H1 (cell line): Measurements from ENCODE around the gene IFNL3. TPM values are rescaled to one million over a fixed set of nuclear protein-coding genes. Genes with fewer than 3 reads are reported as not detected.

ENCODE experiments used
- CTCF ChIA-PET: fragments of 300-600 bp; sonication (Branson Sonifier 250); formaldehyde crosslinking; loops from one replicate; lab custom pipeline; 2021; ENCODE audit not compliant: partially characterized antibody; lab: Charles Lee
- POLR2A ChIA-PET: fragments of 300-600 bp; sonication (Branson Sonifier 250); formaldehyde crosslinking; loops from one replicate; lab custom pipeline; 2021; ENCODE audit warnings: inconsistent platforms; ENCODE audit not compliant: partially characterized antibody; lab: Charles Lee
- DNase-seq, 2 experiments: peaks; one replicate each; pipeline versions ENCODE4 v3.0.0 to v3.0.0-alpha.2; 2010 to 2022; ENCODE audit warnings: low spot score in 2 of 2, low read depth in 1 of 2, mixed read lengths in 1 of 2
- FAIRE-seq: peaks from 2 replicates; lab custom pipeline; 2011; peaks lifted over from hg19 to GRCh38; lab: Jason Lieb, UNC
- H2AFZ ChIP-seq: 2 replicates; pipeline ENCODE4 v1.8.1; 2012; ENCODE audit warnings: low read length, inconsistent platforms
- H2AK5ac ChIP-seq: 2 replicates; pipeline ENCODE4 v1.6.1; 2013; ENCODE audit warnings: low read depth, low read length
- H2BK120ac ChIP-seq: replicated peaks from 2 replicates; pipeline ENCODE3; 2013; ENCODE audit warnings: low read depth, low read length, inconsistent platforms
- H2BK12ac ChIP-seq: 2 replicates; pipeline ENCODE4 v1.6.1; 2013; ENCODE audit warnings: low read depth, low read length
- H2BK15ac ChIP-seq: 2 replicates; pipeline ENCODE4 v1.6.1; 2013; ENCODE audit warnings: low read length
- H2BK20ac ChIP-seq: 2 replicates; pipeline ENCODE4 v1.6.1; 2013; ENCODE audit warnings: low read length
- H2BK5ac ChIP-seq: 2 replicates; pipeline ENCODE4 v1.6.1; 2013; ENCODE audit warnings: low read depth, low read length
- H3K14ac ChIP-seq: 2 replicates; pipeline ENCODE4 v1.6.1; 2013; ENCODE audit warnings: inconsistent platforms; ENCODE audit not compliant: insufficient read length
- H3K18ac ChIP-seq: 2 replicates; pipeline ENCODE4 v1.6.1; 2013; ENCODE audit warnings: low read length; ENCODE audit errors: extremely low read depth
- H3K23ac ChIP-seq: 2 replicates; pipeline ENCODE4 v1.6.1; 2013; ENCODE audit warnings: inconsistent platforms; ENCODE audit not compliant: insufficient read length
- H3K23me2 ChIP-seq: 2 replicates; pipeline ENCODE4 v1.6.1; 2013; ENCODE audit warnings: low read depth, low read length
- H3K27ac ChIP-seq: 2 replicates; pipeline ENCODE4 v1.6.1; 2011; ENCODE audit warnings: low read depth, low read length, inconsistent platforms
- H3K27me3 ChIP-seq, 4 experiments: replicated peaks in 1 of 4; 1 replicate in 1 of 4; 2 replicates in 3 of 4; pipeline versions ENCODE4 v1.6.1 to v1.8.1; 2011 to 2013; ENCODE audit warnings: low read length in 3 of 4, mild to moderate bottlenecking in 3 of 4, inconsistent platforms in 2 of 4, mixed read lengths in 2 of 4, moderate library complexity in 1 of 4; ENCODE audit not compliant: control insufficient read depth in 3 of 4, insufficient read depth in 3 of 4; ENCODE audit errors: extremely low read depth in 1 of 4
- H3K36me3 ChIP-seq, 4 experiments: 2 replicates each; pipeline versions ENCODE4 v1.6.1 to v1.8.1; 2011 to 2013; ENCODE audit warnings: mild to moderate bottlenecking in 4 of 4, low read length in 3 of 4, moderate library complexity in 2 of 4, control low read depth in 1 of 4, inconsistent platforms in 1 of 4; ENCODE audit not compliant: insufficient read depth in 4 of 4, control insufficient read depth in 2 of 4
- H3K4ac ChIP-seq: replicated peaks from 2 replicates; pipeline ENCODE3; 2013; ENCODE audit warnings: low read length, low read depth, mixed read lengths, inconsistent platforms; ENCODE audit not compliant: insufficient read length
- H3K4me1 ChIP-seq, 4 experiments: replicated peaks in 1 of 4; 1 replicate in 1 of 4; 2 replicates in 3 of 4; pipeline versions ENCODE4 v1.6.1 to v1.8.1; 2011 to 2013; ENCODE audit warnings: low read length in 3 of 4, inconsistent platforms in 2 of 4, mixed read lengths in 1 of 4; ENCODE audit not compliant: insufficient read depth in 4 of 4, control insufficient read depth in 3 of 4
- H3K4me2 ChIP-seq, 2 experiments: 2 replicates each; pipeline versions ENCODE4 v1.6.1 to v1.8.1; 2011 to 2013; ENCODE audit warnings: low read depth in 2 of 2, low read length in 2 of 2, control low read depth in 1 of 2, inconsistent platforms in 1 of 2, mild to moderate bottlenecking in 1 of 2; ENCODE audit not compliant: insufficient read depth in 1 of 2
- H3K4me3 ChIP-seq, 4 experiments: fragments of 200-600, 300-600 bp in 1 of 4; sonication (generic), shearing (Covaris generic), sonication (Bioruptor Twin) in 1 of 4; 2 replicates each; pipeline versions ENCODE4 v1.5.1 to v1.8.1; 2011 to 2016; ENCODE audit warnings: low read length in 4 of 4, low read depth in 3 of 4, control low read depth in 2 of 4, inconsistent platforms in 2 of 4, mild to moderate bottlenecking in 2 of 4, mixed read lengths in 1 of 4, moderate library complexity in 1 of 4; ENCODE audit not compliant: insufficient read depth in 2 of 4; ENCODE audit errors: extremely low read depth in 1 of 4
- H3K56ac ChIP-seq: replicated peaks from 2 replicates; pipeline ENCODE3; 2013; ENCODE audit warnings: low read depth, mild to moderate bottlenecking, mixed read lengths, low read length, inconsistent platforms; ENCODE audit not compliant: insufficient read length
- H3K79me1 ChIP-seq: 2 replicates; pipeline ENCODE4 v1.6.1; 2013; ENCODE audit warnings: low read depth, low read length, control low read depth
- H3K79me2 ChIP-seq, 2 experiments: 2 replicates each; pipeline versions ENCODE4 v1.6.1 to v1.8.1; 2012 to 2013; ENCODE audit warnings: low read length in 2 of 2, mild to moderate bottlenecking in 2 of 2, inconsistent platforms in 1 of 2; ENCODE audit not compliant: insufficient read depth in 2 of 2, control insufficient read depth in 1 of 2
- H3K9ac ChIP-seq, 4 experiments: replicated peaks in 1 of 4; 1 replicate in 1 of 4; 2 replicates in 3 of 4; pipeline versions ENCODE4 v1.6.1 to v1.8.1; 2011 to 2013; ENCODE audit warnings: low read depth in 3 of 4, low read length in 3 of 4, control low read depth in 2 of 4, mild to moderate bottlenecking in 2 of 4, moderate library complexity in 2 of 4, inconsistent platforms in 1 of 4; ENCODE audit errors: extremely low read depth in 1 of 4
- H3K9me3 ChIP-seq, 2 experiments: 2 replicates each; pipeline versions ENCODE4 v1.6.1 to v1.8.1; 2012 to 2013; ENCODE audit warnings: mild to moderate bottlenecking in 2 of 2, moderate library complexity in 2 of 2, control low read depth in 1 of 2, inconsistent platforms in 1 of 2, low read depth in 1 of 2, low read length in 1 of 2, mixed read lengths in 1 of 2; ENCODE audit not compliant: insufficient read depth in 2 of 2
- H4K20me1 ChIP-seq, 2 experiments: replicated peaks in 1 of 2; 2 replicates each; pipeline versions ENCODE3 to v1.8.1; 2011 to 2013; ENCODE audit warnings: inconsistent platforms in 2 of 2, low read length in 2 of 2, mild to moderate bottlenecking in 1 of 2; ENCODE audit not compliant: insufficient read depth in 2 of 2, control insufficient read depth in 1 of 2
- H4K5ac ChIP-seq: 2 replicates; pipeline ENCODE4 v1.6.1; 2013; ENCODE audit warnings: low read length, low read depth, mixed read lengths, inconsistent platforms; ENCODE audit not compliant: insufficient read length
- H4K8ac ChIP-seq: 2 replicates; pipeline ENCODE4 v1.8.0; 2013; ENCODE audit warnings: mild to moderate bottlenecking, moderate library complexity, low read length, inconsistent platforms; ENCODE audit not compliant: insufficient read depth; ENCODE audit errors: extremely low read depth
- H4K91ac ChIP-seq: replicated peaks from 2 replicates; pipeline ENCODE3; 2013; ENCODE audit warnings: low read length, mixed read lengths, inconsistent platforms; ENCODE audit not compliant: insufficient read length
- CREB1 ChIP-seq: IDR thresholded peaks from 2 replicates; pipeline ENCODE4 v1.6.1; 2012; ENCODE audit warnings: inconsistent platforms
- FOSL1 ChIP-seq: IDR thresholded peaks from 2 replicates; pipeline ENCODE4 v1.6.1; 2011; ENCODE audit warnings: mild to moderate bottlenecking, low read depth, low read length, moderate library complexity; ENCODE audit not compliant: insufficient read depth
- JUND ChIP-seq: IDR thresholded peaks from 2 replicates; pipeline ENCODE4 v1.6.1; 2011; ENCODE audit warnings: mild to moderate bottlenecking, improper control_type of control experiment, low read length
- NRF1 ChIP-seq: IDR thresholded peaks from 2 replicates; pipeline ENCODE4 v1.6.1; 2011; ENCODE audit warnings: mild to moderate bottlenecking, low read depth, low read length, improper control_type of control experiment
- YY1 ChIP-seq: IDR thresholded peaks from 2 replicates; pipeline ENCODE4 v1.6.1; 2011; ENCODE audit warnings: low read depth, mild to moderate bottlenecking, low read length
- WGBS, 2 experiments: shearing (Covaris generic) in 1 of 2; methylation state at CpG; one replicate each; pipeline versions ENCODE4 v1.1.6 to v1.1.7; 2013 to 2015; ENCODE audit warnings: low lambda C conversion rate in 2 of 2, mixed read lengths in 2 of 2, inconsistent platforms in 1 of 2, low coverage in 1 of 2, missing lambda C conversion rate in 1 of 2; ENCODE audit not compliant: insufficient replicate concordance in 2 of 2, insufficient coverage in 1 of 2, insufficient read length in 1 of 2; ENCODE audit errors: extremely low coverage in 1 of 2, missing lambda C conversion rate in 1 of 2; 5-methylcytosine and 5-hydroxymethylcytosine counted together
- polyA plus RNA-seq, 7 experiments: library from polyadenylated mRNA; depleted of rRNA in 3 of 7; stranded (reverse) in 5 of 7; unstranded in 2 of 7; fragments of >200 nt in 5 of 7; fragments of 200-250 nt in 2 of 7; gene quantifications; 1 replicate in 5 of 7; 2 replicates in 1 of 7; 4 replicates in 1 of 7; pipeline versions ENCODE4 v1.2.1 to v1.2.3, GENCODE V29; 2011 to 2013; ENCODE audit warnings: missing spikeins in 2 of 7, mixed read lengths in 2 of 7
- total RNA-seq: library from RNA; stranded (reverse); fragmentation: NEBNext Ultra II Directional; extraction: Animal tissue kit (Norgen Biotek cat#: 25700); gene quantifications from 2 replicates; pipeline ENCODE4 v1.2.1, GENCODE V29; 2021
- TF ChIP-seq, protein P1 (sequence below): IDR thresholded peaks from 2 replicates; pipeline ENCODE4 v1.6.1; 2011; ENCODE audit warnings: low read depth, mild to moderate bottlenecking, low read length; ENCODE audit not compliant: insufficient read depth

The IFNL3 gene
- total and polyA plus RNA-seq, 2 of the 8 experiments (the other 6 are each of a cell fraction or from before 2014, with no cell fraction given): 0.11 TPM; not detected in 1

DNA sequence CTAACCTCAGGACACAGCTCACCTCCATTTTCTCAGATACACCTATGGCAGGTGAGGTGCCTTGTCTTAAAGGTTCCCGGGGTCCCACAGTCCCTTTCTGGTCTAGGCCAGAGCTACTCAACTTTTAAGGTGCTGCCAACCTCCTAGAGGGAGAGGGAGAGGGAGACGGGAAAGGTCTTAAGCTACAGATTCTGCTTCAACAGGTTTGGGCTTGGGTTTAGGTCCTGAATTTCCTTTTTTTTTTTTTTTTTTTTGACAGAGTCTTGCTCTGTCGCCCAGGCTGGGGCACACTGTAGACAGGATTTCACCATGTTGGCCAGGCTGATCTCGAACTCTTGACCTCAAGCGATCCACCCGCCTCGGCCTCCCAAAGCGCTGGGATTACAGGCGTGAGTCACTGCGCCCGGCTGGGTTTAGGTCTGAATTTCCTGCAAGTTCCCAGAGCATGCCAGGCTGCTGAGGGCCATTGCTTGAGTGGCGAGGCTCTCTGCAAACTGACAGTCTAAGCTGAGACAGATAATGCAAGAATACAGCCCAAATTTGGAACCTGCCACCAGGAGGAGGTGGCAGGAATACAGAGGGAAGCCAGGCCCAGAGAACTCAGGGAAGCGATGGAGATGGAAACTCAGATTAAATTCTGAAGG is 33.0 kb downstream of the IFNL3 start:
- Histone ChIP-seq H2AK5ac (no peak overlapping the region), H3K4ac (no peak overlapping the region), H4K91ac (no peak overlapping the region), H3K79me2 (no peaks in the 10 kb centered on the region), H3K9ac (no peak overlapping the region), H2AFZ (no peak overlapping the region), H3K79me1 (no peaks in the 10 kb centered on the region), H3K4me3 (no peak overlapping the region), H2BK5ac (no peak overlapping the region), H3K14ac (no peak overlapping the region), H2BK15ac (no peak overlapping the region), H3K18ac (no peak overlapping the region), H3K23ac (no peak overlapping the region), H3K4me1 (0 out of 7 replicates have a peak, but pooled peaks cover 0 to 3% (median 0%) of the 10 kb centered on the region in 4 experiments), H2BK12ac (no peak overlapping the region), H3K56ac (no peak overlapping the region), H2BK20ac (no peak overlapping the region), H3K27ac (no peak overlapping the region), H2BK120ac (no peak overlapping the region), H4K5ac (no peak overlapping the region), H3K36me3 (no peaks in the 10 kb centered on the region), H4K8ac (no peak overlapping the region), H4K20me1 (no peaks in the 10 kb centered on the region), H3K4me2 (no peak overlapping the region), H3K23me2 (no peaks in the 10 kb centered on the region), H3K27me3 (peaks cover 0 to 2% (median 0%) of the 10 kb centered on the region in 4 experiments; a peak in 1 of 7 replicates), H3K9me3 (peaks cover 0 to 3% of the 10 kb centered on the region in 2 experiments; a peak in 1 of 4 replicates)
- no peak for DNase-seq
- no peak for TF ChIP-seq FOSL1
- no peak for TF ChIP-seq JUND
- TF ChIP-seq, protein P1, sequence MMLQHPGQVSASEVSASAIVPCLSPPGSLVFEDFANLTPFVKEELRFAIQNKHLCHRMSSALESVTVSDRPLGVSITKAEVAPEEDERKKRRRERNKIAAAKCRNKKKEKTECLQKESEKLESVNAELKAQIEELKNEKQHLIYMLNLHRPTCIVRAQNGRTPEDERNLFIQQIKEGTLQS: no peak
- no peak for TF ChIP-seq CREB1
- no peak for TF ChIP-seq NRF1
- TF ChIP-seq YY1: no peak
- CTCF ChIA-PET: interaction anchor here (0.5 to 6.1 kb wide), 20 partner anchors 8 to 348 kb away, joined by 3 to 85 read pairs (median 5); partner anchors contain the start of genes GMFG, NCCRP1 and SYCN
- POLR2A ChIA-PET: interaction anchor here (1.0 to 1.1 kb wide), 2 partner anchors 83 to 92 kb away, joined by 3 read pairs; no protein-coding TSS in a partner anchor
- 80% methylated on average over 13 of the region's 13 CpGs; no CpG with 5 or more reads in 1 of the 2 experiments for WGBS, 2 experiments
- FAIRE-seq: no peak
